Lower leg skin (tissue), 3 donors: ENCODE measurements around the gene LRRC8B.

Experiments used
- CTCF ChIP-seq, 3 donors: fragments of 450-650 bp; IDR thresholded peaks; one replicate each; pipeline ENCODE4 v1.5.1; 2016; ENCODE audit warnings: antibody characterized with exemption in 3 of 3, mild to moderate bottlenecking in 3 of 3, moderate library complexity in 2 of 3
- POLR2A ChIP-seq, 2 donors: fragments of 450-650 bp; IDR thresholded peaks; one replicate each; pipeline ENCODE4 v1.6.1; 2016 to 2017; ENCODE audit warnings: antibody characterized with exemption in 2 of 2, mild to moderate bottlenecking in 1 of 2, moderate library complexity in 1 of 2

GRCh38 chr1:89518221-89518631 lies 6.4 kb upstream of the LRRC8B start:
- TF ChIP-seq CTCF (IDR thresholded peaks at IDR 0.05) (no peak), POLR2A (IDR thresholded peaks at IDR 0.05) (no peak)
